ENCODE results near the gene CCDC97.

DNA sequence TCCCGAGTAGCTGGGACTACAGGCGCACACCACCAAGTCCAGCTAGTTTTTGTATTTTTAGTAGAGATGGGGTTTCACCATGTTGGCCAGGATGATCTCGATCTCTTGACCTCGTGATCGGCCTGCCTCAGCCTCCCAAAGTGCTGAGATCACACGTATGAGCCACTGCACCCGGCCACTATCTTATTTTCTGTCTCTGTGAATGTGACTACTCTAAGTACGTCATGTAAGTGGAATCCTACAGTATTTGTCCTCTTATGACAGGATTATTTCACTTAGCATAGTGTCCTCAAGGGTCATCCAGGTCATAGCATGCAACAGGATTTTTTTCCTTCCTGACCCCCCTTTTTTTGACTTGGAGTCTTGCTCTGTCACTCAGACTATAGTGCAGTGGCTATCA, 61.6 kb downstream of the CCDC97 start:
- no peak for TF ChIP-seq EP300 (IDR thresholded peaks at IDR 0.05)
- TF ChIP-seq, protein P1, sequence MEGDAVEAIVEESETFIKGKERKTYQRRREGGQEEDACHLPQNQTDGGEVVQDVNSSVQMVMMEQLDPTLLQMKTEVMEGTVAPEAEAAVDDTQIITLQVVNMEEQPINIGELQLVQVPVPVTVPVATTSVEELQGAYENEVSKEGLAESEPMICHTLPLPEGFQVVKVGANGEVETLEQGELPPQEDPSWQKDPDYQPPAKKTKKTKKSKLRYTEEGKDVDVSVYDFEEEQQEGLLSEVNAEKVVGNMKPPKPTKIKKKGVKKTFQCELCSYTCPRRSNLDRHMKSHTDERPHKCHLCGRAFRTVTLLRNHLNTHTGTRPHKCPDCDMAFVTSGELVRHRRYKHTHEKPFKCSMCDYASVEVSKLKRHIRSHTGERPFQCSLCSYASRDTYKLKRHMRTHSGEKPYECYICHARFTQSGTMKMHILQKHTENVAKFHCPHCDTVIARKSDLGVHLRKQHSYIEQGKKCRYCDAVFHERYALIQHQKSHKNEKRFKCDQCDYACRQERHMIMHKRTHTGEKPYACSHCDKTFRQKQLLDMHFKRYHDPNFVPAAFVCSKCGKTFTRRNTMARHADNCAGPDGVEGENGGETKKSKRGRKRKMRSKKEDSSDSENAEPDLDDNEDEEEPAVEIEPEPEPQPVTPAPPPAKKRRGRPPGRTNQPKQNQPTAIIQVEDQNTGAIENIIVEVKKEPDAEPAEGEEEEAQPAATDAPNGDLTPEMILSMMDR (IDR thresholded peaks at IDR 0.05), result no peak
- no peak for TF ChIP-seq POLR2AphosphoS5 (IDR thresholded peaks at IDR 0.05)

All from sigmoid colon (tissue), 4 donors.